ENCODE measurements around the gene CYTH2.

Gene CYTH2

DNA sequence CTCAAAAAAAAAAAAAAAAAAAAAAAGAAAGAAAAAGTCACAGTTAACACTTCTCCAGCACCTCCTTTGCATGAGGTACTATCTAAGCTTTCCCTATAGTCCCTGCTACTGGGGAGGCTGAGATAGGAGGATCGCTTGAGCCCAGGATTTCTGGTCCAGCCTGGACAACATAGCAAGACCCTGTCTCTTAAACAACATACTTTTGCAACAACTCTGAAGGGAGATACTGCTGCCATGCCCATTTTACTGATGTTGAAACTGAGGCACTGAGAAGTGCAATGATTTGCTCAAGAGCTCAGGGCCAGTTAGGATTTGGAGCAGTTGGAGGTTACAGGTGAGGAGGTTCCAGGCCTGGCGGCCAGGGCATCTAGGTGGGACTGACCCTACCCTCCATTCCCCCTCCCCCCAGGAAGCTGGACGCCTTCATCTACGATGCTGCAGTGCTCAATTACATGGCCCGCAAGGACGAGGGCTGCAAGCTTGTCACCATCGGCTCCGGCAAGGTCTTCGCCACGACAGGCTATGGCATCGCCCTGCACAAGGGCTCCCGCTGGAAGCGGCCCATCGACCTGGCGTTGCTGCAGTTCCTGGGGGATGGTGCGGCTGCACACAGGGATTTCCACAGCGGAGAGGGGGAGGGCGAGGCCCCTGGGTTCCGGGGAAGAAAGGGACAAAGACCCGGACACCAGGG, 27.7 kb upstream of the CYTH2 start:
- H3K27ac ChIP-seq = no peak overlapping the region
- TF ChIP-seq CTCF (IDR thresholded peaks at IDR 0.05) = no peak
- TF ChIP-seq ZFX (IDR thresholded peaks at IDR 0.05; ENCODE audit: borderline replicate concordance) = no peak

DNA sequence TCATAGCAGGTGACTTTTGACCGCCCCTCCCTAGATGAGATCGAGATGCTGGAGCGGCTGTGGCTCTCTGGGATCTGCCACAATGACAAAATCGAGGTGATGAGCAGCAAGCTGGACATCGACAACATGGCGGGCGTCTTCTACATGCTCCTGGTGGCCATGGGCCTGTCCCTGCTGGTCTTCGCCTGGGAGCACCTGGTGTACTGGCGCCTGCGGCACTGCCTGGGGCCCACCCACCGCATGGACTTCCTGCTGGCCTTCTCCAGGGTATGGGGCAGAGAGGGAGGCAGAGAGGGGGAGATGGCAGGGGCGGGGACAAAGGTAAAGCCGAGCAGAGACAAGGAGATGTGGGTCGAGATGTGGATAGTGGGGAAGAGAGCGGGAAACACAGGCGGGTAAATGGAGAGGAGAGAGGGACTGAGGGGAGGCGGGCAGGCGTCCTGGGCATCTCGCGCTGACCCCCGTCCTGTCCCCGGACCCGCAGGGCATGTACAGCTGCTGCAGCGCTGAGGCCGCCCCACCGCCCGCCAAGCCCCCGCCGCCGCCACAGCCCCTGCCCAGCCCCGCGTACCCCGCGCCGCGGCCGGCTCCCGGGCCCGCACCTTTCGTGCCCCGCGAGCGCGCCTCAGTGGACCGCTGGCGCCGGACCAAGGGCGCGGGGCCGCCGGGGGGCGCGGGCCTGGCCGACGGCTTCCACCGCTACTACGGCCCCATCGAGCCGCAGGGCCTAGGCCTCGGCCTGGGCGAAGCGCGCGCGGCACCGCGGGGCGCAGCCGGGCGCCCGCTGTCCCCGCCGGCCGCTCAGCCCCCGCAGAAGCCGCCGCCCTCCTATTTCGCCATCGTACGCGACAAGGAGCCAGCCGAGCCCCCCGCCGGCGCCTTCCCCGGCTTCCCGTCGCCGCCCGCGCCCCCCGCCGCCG, 26.8 kb upstream of the CYTH2 start:
- no peak overlapping the region for H3K27ac ChIP-seq
- no peak for TF ChIP-seq ZFX (IDR thresholded peaks at IDR 0.05; ENCODE audit: borderline replicate concordance)

- H3K27ac ChIP-seq = no peak overlapping the region
- no peak for TF ChIP-seq ZFX (IDR thresholded peaks at IDR 0.05; ENCODE audit: borderline replicate concordance)
- TF ChIP-seq CTCF (IDR thresholded peaks at IDR 0.05) = no peak
These were observed 25.9 kb upstream of the CYTH2 start for GRCh38 chr19:48443256-48443655.

- peak overlapping the region; percentile 91 for H3K27ac ChIP-seq
- TF ChIP-seq CTCF (IDR thresholded peaks at IDR 0.05) (no peak), ZFX (IDR thresholded peaks at IDR 0.05; ENCODE audit: borderline replicate concordance) (no peak)
These were observed 25.4 kb upstream of the CYTH2 start for GRCh38 chr19:48443731-48444128.

DNA sequence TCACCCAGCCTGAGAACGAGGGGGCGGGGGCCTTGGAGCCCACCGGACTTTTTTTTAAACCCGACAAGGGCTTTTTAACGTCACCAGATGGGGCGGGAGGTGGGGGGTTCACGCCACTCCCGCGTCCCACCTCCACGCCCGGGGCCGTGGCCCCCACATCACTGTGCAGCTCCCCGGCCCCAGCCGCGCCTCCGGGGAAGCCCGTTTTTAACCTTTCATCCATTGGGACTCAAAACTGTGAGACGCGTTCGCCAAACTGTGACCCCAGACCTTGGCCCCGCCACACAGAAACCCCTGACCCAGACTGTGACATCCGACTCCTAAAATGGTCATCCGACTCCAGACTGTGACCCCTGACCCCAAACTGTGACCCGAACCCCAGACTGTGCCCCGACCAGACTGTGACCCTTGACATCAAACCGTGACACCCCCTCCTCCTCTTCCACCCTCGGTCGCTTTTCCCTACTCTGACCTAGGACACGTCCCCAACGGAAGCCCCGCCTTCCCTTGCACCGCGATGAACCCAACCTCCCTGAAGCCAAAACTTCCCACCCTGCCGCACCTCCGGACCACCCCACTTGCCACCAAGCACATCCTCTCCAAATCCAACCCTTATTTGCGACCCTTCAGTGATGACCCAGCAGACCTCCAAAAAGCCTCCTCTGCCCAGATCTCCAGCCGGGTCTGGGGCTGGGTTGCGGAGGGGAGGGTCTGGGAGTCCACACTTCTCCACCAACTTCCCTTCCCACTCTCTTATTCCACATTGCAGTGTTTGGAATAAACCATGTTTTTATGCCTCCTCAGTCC, 24.8 kb upstream of the CYTH2 start:
- peak overlapping the region; percentile 91 for H3K27ac ChIP-seq
- TF ChIP-seq CTCF (IDR thresholded peaks at IDR 0.05) (no peak), ZFX (IDR thresholded peaks at IDR 0.05; ENCODE audit: borderline replicate concordance) (no peak)

DNA sequence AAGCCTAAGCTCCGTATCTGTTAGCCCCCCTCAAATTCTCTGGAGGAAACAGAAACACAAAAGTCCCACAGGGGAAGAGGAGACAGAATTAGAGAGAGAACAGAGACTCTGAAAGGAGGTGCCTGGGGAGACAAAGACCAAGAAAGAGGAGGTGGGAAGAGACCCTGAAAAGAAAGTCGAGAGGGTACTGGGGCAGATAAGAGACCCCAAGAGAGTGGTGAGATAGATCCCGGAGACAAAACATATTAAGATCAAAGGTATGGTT, 24.3 kb upstream of the CYTH2 start:
- no peak for TF ChIP-seq ZFX (IDR thresholded peaks at IDR 0.05; ENCODE audit: borderline replicate concordance)
- no peak for TF ChIP-seq CTCF (IDR thresholded peaks at IDR 0.05)
- peak overlapping the region; percentile 91 for H3K27ac ChIP-seq

DNA sequence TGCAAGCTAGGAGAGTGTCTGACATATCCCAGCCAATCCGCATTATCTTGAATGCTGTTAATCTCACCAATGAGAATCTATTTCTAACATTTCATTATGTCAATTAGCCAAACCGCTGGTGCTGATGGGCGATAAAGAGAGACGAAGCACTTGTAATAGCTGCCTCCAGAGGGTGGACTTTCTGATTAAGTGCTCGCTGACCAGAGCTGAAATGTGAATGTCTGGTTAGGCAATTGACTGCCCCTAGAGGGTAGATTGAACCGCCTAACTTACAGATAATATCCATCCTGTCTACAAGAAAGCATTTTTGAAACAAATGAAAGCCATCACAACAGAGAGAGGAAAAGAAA, 23.9 kb upstream of the CYTH2 start:
- H3K27ac ChIP-seq = peak overlapping the region; percentile 91

More for the DNA sequence above, 23.9 kb upstream of the CYTH2 start:
- no peak for TF ChIP-seq ZFX (IDR thresholded peaks at IDR 0.05; ENCODE audit: borderline replicate concordance)
- TF ChIP-seq CTCF (IDR thresholded peaks at IDR 0.05) = peak; percentile 66
